PC-3 (cell line): ENCODE data around the gene COX7A2L. TPM values are rescaled to one million over a fixed set of nuclear protein-coding genes. Genes with fewer than 3 reads are reported as not detected.
"Not testable (repeated sequence)": the region's sequence is repeated elsewhere in the genome, so short reads cannot be mapped to it uniquely, and the experiment has no call there.

Experiments used
- ATAC-seq: fragments of 200-7000 bp; cut with Tn5 transposase; 2 replicates; pipeline ENCODE4 v1.9.1; 2020; ENCODE audit warnings: mild to moderate bottlenecking, moderate library complexity
- BruUV-seq: library from RNA; stranded (reverse); fragments of 400-500 nt; replicated peaks from 2 replicates; lab custom pipeline; 2021; lab: Mats Ljungman, UMichigan
- CTCF ChIA-PET: fragments of 300-600 bp; sonication (Branson Sonifier 250); formaldehyde crosslinking; loops from one replicate; lab custom pipeline; 2022; ENCODE audit warnings: antibody characterized with exemption; lab: Charles Lee
- POLR2A ChIA-PET: fragments of 300-600 bp; sonication (Branson Sonifier 250); formaldehyde crosslinking; loops from one replicate; lab custom pipeline; 2022; ENCODE audit warnings: antibody characterized with exemption; ENCODE audit not compliant: unreplicated experiment; lab: Charles Lee
- DNase-seq: peaks from one replicate; pipeline ENCODE4 v3.0.0-alpha.2; 2015
- H2AFZ ChIP-seq: fragments of 300-600 bp; sonication (generic); 2 replicates; pipeline ENCODE4 v1.6.0; 2016; ENCODE audit warnings: antibody characterized with exemption, low read length
- H3F3A ChIP-seq: fragments of 300-600 bp; sonication (generic); one replicate; pipeline ENCODE4 v1.6.0; 2017; ENCODE audit warnings: antibody characterized with exemption, low read length, control low read depth, mild to moderate bottlenecking; ENCODE audit not compliant: unreplicated experiment
- H3K27ac ChIP-seq: fragments of 300-600 bp; sonication (generic); 2 replicates; pipeline ENCODE4 v1.5.1; 2016; ENCODE audit warnings: mild to moderate bottlenecking, low read length
- H3K27me3 ChIP-seq: fragments of 300-600 bp; sonication (generic); 2 replicates; pipeline ENCODE4 v1.6.1; 2016; ENCODE audit warnings: low read length, mixed read lengths
- H3K36me3 ChIP-seq: fragments of 300-600 bp; sonication (generic); 2 replicates; pipeline ENCODE4 v1.6.1; 2016; ENCODE audit warnings: low read depth, mixed run types, low read length, mixed read lengths
- H3K4me1 ChIP-seq: fragments of 300-600 bp; sonication (generic); 2 replicates; pipeline ENCODE4 v1.5.1; 2016; ENCODE audit warnings: low read length; ENCODE audit not compliant: insufficient read depth
- H3K4me2 ChIP-seq: fragments of 300-600 bp; sonication (generic); 2 replicates; pipeline ENCODE4 v1.6.0; 2016; ENCODE audit warnings: low read length
- H3K4me3 ChIP-seq: fragments of 300-600 bp; sonication (generic); 2 replicates; pipeline ENCODE4 v1.5.1; 2016; ENCODE audit warnings: mild to moderate bottlenecking, low read length, mixed read lengths
- H3K79me2 ChIP-seq: fragments of 300-600 bp; sonication (generic); 2 replicates; pipeline ENCODE4 v1.6.1; 2017; ENCODE audit warnings: low read length, mixed read lengths
- H3K9ac ChIP-seq: fragments of 300-600 bp; sonication (generic); 2 replicates; pipeline ENCODE4 v1.6.0; 2016; ENCODE audit warnings: mild to moderate bottlenecking, low read length
- H3K9me2 ChIP-seq: fragments of 300-600 bp; sonication (generic); replicated peaks from 2 replicates; pipeline ENCODE4 v1.6.1; 2016; ENCODE audit warnings: mixed run types, low read length, mixed read lengths
- H3K9me3 ChIP-seq: fragments of 300-600 bp; sonication (generic); 2 replicates; pipeline ENCODE4 v1.6.1; 2016; ENCODE audit warnings: low read length, mixed read lengths
- H4K20me1 ChIP-seq: fragments of 300-600 bp; sonication (generic); 2 replicates; pipeline ENCODE4 v1.6.1; 2016; ENCODE audit warnings: low read length, mixed read lengths
- CTCF ChIP-seq: fragments of 300-600 bp; sonication (generic); conservative IDR thresholded peaks from 2 replicates; pipeline ENCODE4 v1.5.1; 2017; ENCODE audit warnings: antibody characterized with exemption, low read depth, mild to moderate bottlenecking, low read length
- EZH2 ChIP-seq: fragments of 300-600 bp; sonication (generic); IDR thresholded peaks from one replicate; pipeline ENCODE4 v1.6.1; 2017; ENCODE audit warnings: antibody characterized with exemption, mild to moderate bottlenecking, low read length; ENCODE audit not compliant: unreplicated experiment
- EZH2phosphoT487 ChIP-seq: fragments of 300-600 bp; sonication (generic); IDR thresholded peaks from 2 replicates; pipeline ENCODE4 v1.6.1; 2018; ENCODE audit warnings: mild to moderate bottlenecking, antibody characterized with exemption, low read length, borderline replicate concordance
- intact Hi-C: fragments of 100-400 bp; cut with micrococcal nuclease; formaldehyde crosslinking; loops from 2 replicates; pipeline ENCODE4 v1.9.0; 2023
- total RNA-seq: library from RNA; depleted of rRNA; stranded (reverse); fragments of >200 nt; gene quantifications from 2 replicates; pipeline ENCODE4 v1.2.3, GENCODE V29; 2014

COX7A2L gene
- total RNA-seq, 1 experiment from 2014 or later: 120 TPM

GRCh38 chr2:42336361-42336965, 24.6 kb downstream of the COX7A2L start:
- POLR2A ChIA-PET: no interaction called here
- peaks cover 5% of the 10 kb centered on the region; the same call in 1 of the 2 replicates for H3K79me2 ChIP-seq
- H3K4me1 ChIP-seq: no peaks in the 10 kb centered on the region
- no peak for TF ChIP-seq EZH2
- H3K27me3 ChIP-seq: no peaks in the 10 kb centered on the region
- no peaks in the 10 kb centered on the region for H3F3A ChIP-seq
- H3K36me3 ChIP-seq: peaks cover 30% of the 10 kb centered on the region; the same call in 1 of the 2 replicates
- ATAC-seq (no peak), DNase-seq (no peak)
- H3K27ac ChIP-seq: no peak overlapping the region
- no peak overlapping the region for H3K4me3 ChIP-seq
- BruUV-seq: no TSS peak
- H3K9me2 ChIP-seq: no peaks in the 10 kb centered on the region
- H3K4me2 ChIP-seq: no peak overlapping the region
- H2AFZ ChIP-seq: no peak overlapping the region
- intact Hi-C loops: no loop called here
- H3K9me3 ChIP-seq: no peaks in the 10 kb centered on the region
- no peaks in the 10 kb centered on the region for H4K20me1 ChIP-seq
- CTCF ChIA-PET: no interaction called here
- H3K9ac ChIP-seq: no peak overlapping the region

GRCh38 chr2:42335514-42336104, 25.4 kb downstream of the COX7A2L start:
- no peaks in the 10 kb centered on the region for H3K79me2 ChIP-seq
- H3K4me1 ChIP-seq: no peaks in the 10 kb centered on the region
- ATAC-seq: no peak
- no peak overlapping the region for H3K4me3 ChIP-seq
- no peak overlapping the region for H3K9ac ChIP-seq
- H3K36me3 ChIP-seq: peaks cover 28% of the 10 kb centered on the region; the same call in 1 of the 2 replicates
- H3K27ac ChIP-seq: no peak overlapping the region
- intact Hi-C loops: no loop called here
- no peaks in the 10 kb centered on the region for H3F3A ChIP-seq
- TF ChIP-seq EZH2 (no peak), EZH2phosphoT487 (no peak), CTCF (no peak)
- POLR2A ChIA-PET: no interaction called here
- no peaks in the 10 kb centered on the region for H3K9me3 ChIP-seq
- H3K9me2 ChIP-seq: no peaks in the 10 kb centered on the region
- H3K4me2 ChIP-seq: no peak overlapping the region
- BruUV-seq: TSS peak; percentile 8
- CTCF ChIA-PET: no interaction called here
- H2AFZ ChIP-seq: no peak overlapping the region
- no peaks in the 10 kb centered on the region for H4K20me1 ChIP-seq
- DNase-seq: no peak
- no peaks in the 10 kb centered on the region for H3K27me3 ChIP-seq

- H3F3A ChIP-seq, H3K4me2 ChIP-seq, DNase-seq, H3K27ac ChIP-seq, intact Hi-C loops, H3K27me3 ChIP-seq, ATAC-seq, CTCF ChIA-PET, H3K4me1 ChIP-seq, H3K9ac ChIP-seq, H4K20me1 ChIP-seq, BruUV-seq, H3K79me2 ChIP-seq, H3K9me2 ChIP-seq, H3K4me3 ChIP-seq, H2AFZ ChIP-seq, POLR2A ChIA-PET, H3K9me3 ChIP-seq: not testable (repeated sequence)
- peaks cover 27% of the 10 kb centered on the region; the same call in 1 of the 2 replicates for H3K36me3 ChIP-seq
Observed at GRCh38 chr2:42334865-42335264, 26.2 kb downstream of the COX7A2L start.
